GM23248 (cell line): ENCODE results near the gene ZNF264. TPM values are rescaled to one million over a fixed set of nuclear protein-coding genes. Genes with fewer than 3 reads are reported as not detected.

Source experiments
- DNase-seq: peaks from one replicate; pipeline ENCODE4 v3.0.0-alpha.2; 2015
- H2AFZ ChIP-seq: fragments of 200-600 bp; sonication (generic); 2 replicates; pipeline ENCODE4 v1.6.1; 2016; ENCODE audit warnings: antibody characterized with exemption
- H3F3A ChIP-seq: fragments of 200-600 bp; sonication (generic); 2 replicates; pipeline ENCODE4 v1.6.1; 2016; ENCODE audit warnings: mild to moderate bottlenecking, antibody characterized with exemption, mixed run types; ENCODE audit not compliant: insufficient read depth
- H3K27ac ChIP-seq: fragments of 200-600 bp; sonication (generic); 2 replicates; pipeline ENCODE4 v1.5.1; 2016; ENCODE audit warnings: mild to moderate bottlenecking
- H3K27me3 ChIP-seq: fragments of 200-600 bp; sonication (generic); replicated peaks from 2 replicates; pipeline ENCODE4 v1.6.1; 2016; ENCODE audit warnings: mild to moderate bottlenecking; ENCODE audit not compliant: insufficient read depth
- H3K36me3 ChIP-seq: fragments of 200-600 bp; sonication (generic); 2 replicates; pipeline ENCODE4 v1.6.1; 2016; ENCODE audit warnings: low read depth, mild to moderate bottlenecking
- H3K4me1 ChIP-seq: fragments of 200-600 bp; sonication (generic); 2 replicates; pipeline ENCODE4 v1.6.1; 2016; ENCODE audit warnings: mild to moderate bottlenecking; ENCODE audit not compliant: insufficient read depth
- H3K4me2 ChIP-seq: fragments of 200-600 bp; sonication (generic); one replicate; pipeline ENCODE4 v1.6.1; 2016; ENCODE audit warnings: mild to moderate bottlenecking; ENCODE audit not compliant: unreplicated experiment
- H3K4me3 ChIP-seq: fragments of 200-600 bp; sonication (generic); 2 replicates; pipeline ENCODE4 v1.5.1; 2016; ENCODE audit warnings: mild to moderate bottlenecking
- H3K79me2 ChIP-seq: fragments of 200-600 bp; sonication (generic); 2 replicates; pipeline ENCODE4 v1.6.1; 2016; ENCODE audit warnings: mild to moderate bottlenecking; ENCODE audit not compliant: insufficient read depth
- H3K9ac ChIP-seq: fragments of 200-600 bp; sonication (generic); 2 replicates; pipeline ENCODE4 v1.6.1; 2016; ENCODE audit warnings: mild to moderate bottlenecking
- H3K9me2 ChIP-seq: fragments of 200-600 bp; sonication (generic); 2 replicates; pipeline ENCODE4 v1.6.1; 2016; ENCODE audit warnings: mixed run types, mild to moderate bottlenecking, moderate library complexity; ENCODE audit not compliant: insufficient read depth
- H3K9me3 ChIP-seq: fragments of 200-600 bp; sonication (generic); one replicate; pipeline ENCODE4 v1.6.1; 2017; ENCODE audit warnings: low read depth
- H4K20me1 ChIP-seq: fragments of 200-600 bp; sonication (generic); 2 replicates; pipeline ENCODE4 v1.6.0; 2016; ENCODE audit not compliant: insufficient read depth
- EZH2 ChIP-seq: fragments of 200-600 bp; sonication (generic); IDR thresholded peaks from 2 replicates; pipeline ENCODE4 v1.6.1; 2018; ENCODE audit warnings: antibody characterized with exemption, mild to moderate bottlenecking; ENCODE audit not compliant: insufficient read depth, poor library complexity, severe bottlenecking
- EZH2phosphoT487 ChIP-seq: fragments of 200-600 bp; sonication (generic); IDR thresholded peaks from 2 replicates; pipeline ENCODE4 v1.6.1; 2018; ENCODE audit warnings: antibody characterized with exemption, moderate library complexity, mild to moderate bottlenecking, low read depth; ENCODE audit not compliant: insufficient read depth
- WGBS, 2 experiments: methylation state at CpG; one replicate each; pipeline ENCODE4 v1.1.6; 2015 to 2017; ENCODE audit warnings: low lambda C conversion rate in 2 of 2, low coverage in 1 of 2; ENCODE audit errors: missing lambda C conversion rate in 2 of 2; 5-methylcytosine and 5-hydroxymethylcytosine counted together
- in situ Hi-C: fragments of 300-500 bp; cut with MboI; formaldehyde crosslinking; loops from 2 replicates; pipeline ENCODE4 v1.15.0; 2020
- polyA plus RNA-seq: library from polyadenylated mRNA; unstranded; fragments of >200 nt; fragmentation: Nextera tagmentation; extraction: Ambion mirVana; gene quantifications from 2 replicates; pipeline ENCODE4 v1.2.1, GENCODE V29; 2016
- total RNA-seq: library from RNA; depleted of rRNA; stranded (reverse); fragments of >200 nt; shearing (Covaris generic); gene quantifications from 2 replicates; pipeline ENCODE4 v1.2.3, GENCODE V29; 2014

The ZNF264 gene
- total and polyA plus RNA-seq, 2 experiments from 2014 or later, result 3.8 to 23.5 TPM

DNA sequence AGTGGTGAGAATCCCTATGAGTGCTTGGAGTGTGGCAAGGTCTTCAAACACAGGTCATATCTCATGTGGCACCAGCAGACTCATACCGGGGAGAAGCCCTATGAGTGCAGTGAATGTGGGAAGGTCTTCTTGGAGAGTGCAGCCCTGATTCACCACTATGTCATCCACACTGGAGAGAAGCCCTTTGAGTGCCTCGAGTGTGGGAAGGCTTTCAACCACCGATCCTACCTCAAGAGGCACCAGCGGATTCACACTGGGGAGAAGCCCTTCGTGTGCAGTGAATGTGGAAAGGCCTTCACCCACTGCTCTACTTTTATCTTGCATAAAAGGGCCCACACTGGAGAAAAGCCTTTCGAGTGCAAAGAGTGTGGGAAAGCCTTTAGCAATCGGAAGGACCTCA is 20.8 kb downstream of the ZNF264 start:
- no peak overlapping the region for H2AFZ ChIP-seq
- 0 out of 2 replicates have a peak, but pooled peaks cover 5% of the 10 kb centered on the region for H3F3A ChIP-seq
- TF ChIP-seq EZH2phosphoT487, result no peak
- TF ChIP-seq EZH2, result no peak
- no peaks in the 10 kb centered on the region for H3K4me1 ChIP-seq
- H3K4me3 ChIP-seq, result no peak overlapping the region
- H3K36me3 ChIP-seq, result peaks cover 69% of the 10 kb centered on the region
- peaks cover under 1% of the 10 kb centered on the region; the same call in 1 of the 2 replicates for H4K20me1 ChIP-seq
- H3K9me2 ChIP-seq, result no peaks in the 10 kb centered on the region
- peak; percentile 46 for DNase-seq
- 87 to 89% methylated on average over 7 of the region's 7 CpGs for WGBS, 2 experiments
- no peaks in the 10 kb centered on the region for H3K9me3 ChIP-seq
- H3K9ac ChIP-seq, result no peak overlapping the region
- no peak overlapping the region for H3K27ac ChIP-seq
- H3K27me3 ChIP-seq, result no peaks in the 10 kb centered on the region
- in situ Hi-C loops, result no loop called here
- no peak overlapping the region for H3K4me2 ChIP-seq
- H3K79me2 ChIP-seq, result peaks cover 97% of the 10 kb centered on the region

- H2AFZ ChIP-seq, result no peak overlapping the region
- H4K20me1 ChIP-seq, result no peaks in the 10 kb centered on the region
- no peak overlapping the region for H3K9ac ChIP-seq
- in situ Hi-C loops, result no loop called here
- no peak overlapping the region for H3K4me2 ChIP-seq
- H3F3A ChIP-seq, result no peaks in the 10 kb centered on the region
- H3K79me2 ChIP-seq, result no peaks in the 10 kb centered on the region
- no peak overlapping the region for H3K4me3 ChIP-seq
- H3K27me3 ChIP-seq, result no peaks in the 10 kb centered on the region
- no peaks in the 10 kb centered on the region for H3K9me2 ChIP-seq
- H3K27ac ChIP-seq, result no peak overlapping the region
- TF ChIP-seq EZH2 (no peak), EZH2phosphoT487 (no peak)
- H3K36me3 ChIP-seq, result no peaks in the 10 kb centered on the region
- no peak for DNase-seq
- no peaks in the 10 kb centered on the region for H3K9me3 ChIP-seq
- 67 to 78% methylated on average over 5 of the region's 5 CpGs for WGBS, 2 experiments
- H3K4me1 ChIP-seq, result no peaks in the 10 kb centered on the region
Measured at GRCh38 chr19:57227502-57227901, 36.2 kb downstream of the ZNF264 start.

- no peaks in the 10 kb centered on the region for H3K27me3 ChIP-seq
- TF ChIP-seq EZH2phosphoT487 (no peak), EZH2 (no peak)
- H4K20me1 ChIP-seq, result no peaks in the 10 kb centered on the region
- H3K9me3 ChIP-seq, result no peaks in the 10 kb centered on the region
- WGBS, 2 experiments, result 48 to 50% methylated on average over 9 of the region's 9 CpGs
- H3K9ac ChIP-seq, result no peak overlapping the region
- H3K4me2 ChIP-seq, result no peak overlapping the region
- no peak overlapping the region for H3K4me3 ChIP-seq
- no peaks in the 10 kb centered on the region for H3F3A ChIP-seq
- H3K36me3 ChIP-seq, result no peaks in the 10 kb centered on the region
- H3K27ac ChIP-seq, result no peak overlapping the region
- in situ Hi-C loops, result no loop called here
- no peaks in the 10 kb centered on the region for H3K9me2 ChIP-seq
- no peaks in the 10 kb centered on the region for H3K4me1 ChIP-seq
- no peak for DNase-seq
- no peak overlapping the region for H2AFZ ChIP-seq
- no peaks in the 10 kb centered on the region for H3K79me2 ChIP-seq
Measured at GRCh38 chr19:57231686-57232085, 40.4 kb downstream of the ZNF264 start.

DNA sequence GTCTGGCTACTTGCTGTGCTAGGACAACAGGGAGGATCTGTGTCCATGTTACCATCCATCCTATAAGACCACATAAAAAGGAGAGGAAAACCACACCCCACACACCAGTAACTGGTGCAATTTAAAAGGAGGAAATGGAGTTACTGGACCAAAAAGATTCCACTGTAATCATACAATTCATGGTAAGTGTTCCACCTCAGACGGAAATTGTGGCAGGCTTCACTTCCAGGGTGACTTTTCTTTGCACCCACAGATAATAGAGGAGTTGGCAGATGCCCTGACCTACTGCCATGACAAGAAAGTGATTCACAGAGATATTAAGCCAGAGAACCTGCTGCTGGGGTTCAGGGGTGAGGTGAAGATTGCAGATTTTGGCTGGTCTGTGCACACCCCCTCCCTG is 41.9 kb downstream of the ZNF264 start:
- WGBS, 2 experiments, result 55 to 75% methylated on average over 1 of the region's 1 CpG
- in situ Hi-C loops, result no loop called here
- TF ChIP-seq EZH2 (no peak), EZH2phosphoT487 (no peak)

GRCh38 chr19:57239982-57240310 is 48.6 kb downstream of the ZNF264 start:
- Histone ChIP-seq H4K20me1 (no peaks in the 10 kb centered on the region), H2AFZ (peak overlapping the region; percentile 100), H3K4me2 (peak overlapping the region; percentile 78), H3K9me3 (no peaks in the 10 kb centered on the region), H3K4me1 (peaks cover 12% of the 10 kb centered on the region), H3K9ac (peak overlapping the region; percentile 95), H3K36me3 (no peaks in the 10 kb centered on the region; the same call in 1 of the 2 replicates), H3K4me3 (peak overlapping the region; percentile 98), H3K27me3 (no peaks in the 10 kb centered on the region), H3F3A (no peaks in the 10 kb centered on the region), H3K9me2 (no peaks in the 10 kb centered on the region), H3K27ac (peak overlapping the region; percentile 75), H3K79me2 (peaks cover 44% of the 10 kb centered on the region)
- in situ Hi-C loops, result no loop called here
- no peak for TF ChIP-seq EZH2
- no peak for TF ChIP-seq EZH2phosphoT487
- WGBS, 2 experiments, result 22 to 29% methylated on average over 12 of the region's 12 CpGs
- DNase-seq, result no peak

More for the DNA sequence above, 41.9 kb downstream of the ZNF264 start:
- no peaks in the 10 kb centered on the region for H3K79me2 ChIP-seq
- no peak for DNase-seq
- H3K4me1 ChIP-seq, result no peaks in the 10 kb centered on the region
- no peaks in the 10 kb centered on the region for H3K36me3 ChIP-seq
- no peak overlapping the region for H3K4me2 ChIP-seq
- no peak overlapping the region for H3K27ac ChIP-seq
- H3K27me3 ChIP-seq, result no peaks in the 10 kb centered on the region
- no peaks in the 10 kb centered on the region for H3K9me3 ChIP-seq
- no peak overlapping the region for H3K9ac ChIP-seq
- no peak overlapping the region for H3K4me3 ChIP-seq
- H4K20me1 ChIP-seq, result no peaks in the 10 kb centered on the region
- no peak overlapping the region for H2AFZ ChIP-seq
- no peaks in the 10 kb centered on the region for H3K9me2 ChIP-seq
- H3F3A ChIP-seq, result no peaks in the 10 kb centered on the region
